Panc1 (cell line): ENCODE results near the gene STEAP3. TPM values are rescaled to one million over a fixed set of nuclear protein-coding genes. Genes with fewer than 3 reads are reported as not detected.

Experiments
- ATAC-seq: fragments of 200-7000 bp; cut with Tn5 transposase; 2 replicates; pipeline ENCODE4 v1.9.1; 2020; ENCODE audit warnings: mild to moderate bottlenecking, moderate library complexity
- BruUV-seq: library from RNA; stranded (reverse); fragments of 400-500 nt; replicated peaks from 2 replicates; lab custom pipeline; 2021; lab: Mats Ljungman, UMichigan
- CTCF ChIA-PET: fragments of 300-600 bp; sonication (Branson Sonifier 250); formaldehyde crosslinking; loops from one replicate; lab custom pipeline; 2022; ENCODE audit warnings: antibody characterized with exemption; lab: Charles Lee
- POLR2A ChIA-PET: fragments of 300-600 bp; sonication (Branson Sonifier 250); formaldehyde crosslinking; loops from one replicate; lab custom pipeline; 2022; ENCODE audit warnings: antibody characterized with exemption; lab: Charles Lee
- DNase-seq: peaks from one replicate; pipeline ENCODE4 v3.0.0-alpha.2; 2010; ENCODE audit warnings: low read depth, low spot score
- H3K27ac ChIP-seq: 2 replicates; pipeline ENCODE4 v1.5.1; 2011; ENCODE audit warnings: mild to moderate bottlenecking, low read length, inconsistent platforms
- H3K27me3 ChIP-seq: fragments of 200-500 bp; sonication (Bioruptor generic); 2 replicates; pipeline ENCODE4 v1.6.0; 2014; ENCODE audit warnings: low read length, inconsistent platforms; ENCODE audit not compliant: control insufficient read depth, insufficient read depth
- H3K36me3 ChIP-seq: fragments of 200-500 bp; sonication (Bioruptor generic); 2 replicates; pipeline ENCODE4 v1.5.1; 2014; ENCODE audit warnings: inconsistent platforms, mild to moderate bottlenecking, low read length, moderate library complexity; ENCODE audit not compliant: control insufficient read depth, insufficient read depth
- H3K4me1 ChIP-seq: 2 replicates; pipeline ENCODE4 v1.5.1; 2011; ENCODE audit warnings: inconsistent platforms, mild to moderate bottlenecking, low read length, moderate library complexity; ENCODE audit not compliant: control insufficient read depth, insufficient read depth
- H3K4me3 ChIP-seq, 2 experiments: 2 replicates each; pipeline ENCODE4 v1.5.1; 2011 to 2012; ENCODE audit warnings: low read depth in 2 of 2, low read length in 2 of 2, mild to moderate bottlenecking in 2 of 2, inconsistent platforms in 1 of 2, moderate library complexity in 1 of 2
- H3K9me3 ChIP-seq: fragments of 200-500 bp; sonication (Bioruptor generic); 2 replicates; pipeline ENCODE4 v1.5.1; 2014; ENCODE audit warnings: low read depth, mild to moderate bottlenecking, inconsistent platforms, low read length, moderate library complexity; ENCODE audit not compliant: control insufficient read depth, insufficient read depth
- POLR2AphosphoS5 ChIP-seq: IDR thresholded peaks from 2 replicates; pipeline ENCODE4 v1.6.1; 2012; ENCODE audit warnings: mild to moderate bottlenecking, low read depth, low read length, moderate library complexity
- REST ChIP-seq, 2 experiments: IDR thresholded peaks; 2 replicates each; pipeline ENCODE4 v1.6.1; 2011 to 2012; ENCODE audit warnings: low read depth in 2 of 2, control low read depth in 1 of 2, low read length in 1 of 2, mild to moderate bottlenecking in 1 of 2, moderate library complexity in 1 of 2; ENCODE audit not compliant: insufficient read depth in 1 of 2
- SIN3A ChIP-seq: IDR thresholded peaks from 2 replicates; pipeline ENCODE4 v1.6.1; 2012; ENCODE audit warnings: low read depth, mild to moderate bottlenecking, low read length, moderate library complexity, borderline replicate concordance; ENCODE audit not compliant: insufficient read depth
- TCF7L2 ChIP-seq: IDR thresholded peaks from 2 replicates; pipeline ENCODE4 v1.6.1; 2011; ENCODE audit warnings: mild to moderate bottlenecking, low read depth, low read length, inconsistent platforms
- in situ Hi-C: cut with HindIII; loops from 2 replicates; pipeline ENCODE4 v1.10.0; 2016; ENCODE audit warnings: low sequenced_read_pairs, low pct_unique_long_range_greater_than_20kb
- intact Hi-C: fragments of 100-400 bp; cut with micrococcal nuclease; formaldehyde crosslinking; loops from one replicate; pipeline ENCODE4 v1.10.0; 2022; ENCODE audit not compliant: unreplicated experiment
- total RNA-seq: library from RNA; stranded (reverse); gene quantifications from one replicate; pipeline ENCODE4 v1.2.1, GENCODE V29; 2021; ENCODE audit not compliant: unreplicated experiment
- TF ChIP-seq, protein P1 (sequence below): fragments of 450-650 bp; IDR thresholded peaks from 2 replicates; pipeline ENCODE4 v1.5.1; 2017; ENCODE audit warnings: mild to moderate bottlenecking

STEAP3 gene
- total RNA-seq, 1 experiment from 2014 or later, result 44.8 TPM

DNA sequence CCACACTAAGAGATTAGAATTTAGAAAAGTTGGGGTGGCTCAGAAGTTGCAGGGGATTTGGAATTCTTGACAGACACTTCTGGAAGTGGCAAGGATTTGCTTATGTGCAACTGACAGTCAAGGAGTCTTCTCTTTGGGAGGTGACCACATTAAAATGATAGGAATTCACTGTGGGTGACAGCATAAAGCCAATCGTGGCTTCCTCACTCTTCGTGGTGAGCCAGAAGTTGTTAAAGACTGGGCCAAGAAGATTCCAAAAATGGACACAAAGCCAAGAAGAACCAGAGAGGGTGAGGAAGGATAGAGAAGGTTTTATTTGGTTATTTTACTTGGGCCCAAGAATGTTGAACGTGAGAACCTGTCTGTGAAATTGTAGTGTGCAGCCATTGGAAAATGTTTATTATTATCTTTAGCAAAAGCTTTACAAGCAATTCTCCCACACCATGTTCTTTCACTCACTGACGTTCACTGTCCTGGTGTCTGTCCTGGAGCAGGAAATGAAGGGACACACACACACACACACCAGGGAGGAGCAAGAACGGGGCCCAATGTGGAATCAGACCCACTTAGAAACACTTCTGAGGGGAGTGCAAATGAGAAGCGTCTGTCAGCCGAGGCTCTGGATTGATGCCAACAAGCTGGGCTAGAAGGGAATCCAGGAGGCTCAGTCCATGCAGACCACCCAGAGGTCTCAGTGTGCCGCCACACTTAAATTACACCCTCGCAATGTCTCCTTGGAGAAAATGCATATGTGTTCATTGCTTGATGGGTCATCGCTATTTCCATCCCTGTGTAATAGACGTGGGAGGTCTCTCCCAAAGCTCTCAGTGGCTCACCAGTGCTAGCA, 37.2 kb downstream of the STEAP3 start:
- ATAC-seq, result no peak

DNA sequence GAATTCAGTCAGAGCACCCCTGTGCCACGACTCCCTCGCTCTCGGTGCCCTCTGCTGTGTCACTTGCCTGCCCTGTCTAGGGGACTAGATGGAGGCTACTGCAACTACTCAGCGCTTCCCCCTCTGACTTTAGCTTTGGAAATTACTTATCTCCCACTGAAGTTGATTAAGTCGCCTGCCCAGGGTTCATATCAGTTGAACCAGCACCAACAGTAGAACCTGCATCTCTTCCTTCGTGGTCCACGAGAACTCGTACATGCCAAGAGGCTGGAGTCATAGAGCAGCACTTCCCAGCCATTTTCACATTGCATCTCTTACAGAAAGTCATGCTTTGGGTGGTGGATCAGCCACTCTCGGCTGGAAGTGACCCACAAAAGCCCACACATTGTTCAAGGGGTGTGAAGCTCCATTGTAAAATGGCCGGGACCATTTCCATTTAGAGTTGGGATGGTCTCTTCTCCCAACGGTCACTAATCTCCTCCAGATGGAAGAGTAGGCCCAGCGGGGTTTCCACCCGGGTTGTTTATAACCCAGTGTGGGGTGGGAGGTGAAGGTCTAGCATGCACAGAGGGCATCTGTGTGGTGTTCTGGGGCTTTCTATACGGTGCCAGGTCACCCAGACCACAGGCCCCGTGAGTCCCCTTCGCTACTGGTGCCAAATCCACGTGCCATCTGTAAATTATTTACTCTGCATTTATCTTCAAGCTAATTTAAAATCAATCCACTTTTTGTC, 38.0 kb downstream of the STEAP3 start:
- no peak overlapping the region for H3K4me3 ChIP-seq
- no peaks in the 10 kb centered on the region for H3K9me3 ChIP-seq
- ChIA-PET CTCF (no interaction called here), POLR2A (no interaction called here)
- intact Hi-C loops, result no loop called here
- H3K27ac ChIP-seq, result no peak overlapping the region
- no peak for TF ChIP-seq SIN3A
- TF ChIP-seq, protein P1, sequence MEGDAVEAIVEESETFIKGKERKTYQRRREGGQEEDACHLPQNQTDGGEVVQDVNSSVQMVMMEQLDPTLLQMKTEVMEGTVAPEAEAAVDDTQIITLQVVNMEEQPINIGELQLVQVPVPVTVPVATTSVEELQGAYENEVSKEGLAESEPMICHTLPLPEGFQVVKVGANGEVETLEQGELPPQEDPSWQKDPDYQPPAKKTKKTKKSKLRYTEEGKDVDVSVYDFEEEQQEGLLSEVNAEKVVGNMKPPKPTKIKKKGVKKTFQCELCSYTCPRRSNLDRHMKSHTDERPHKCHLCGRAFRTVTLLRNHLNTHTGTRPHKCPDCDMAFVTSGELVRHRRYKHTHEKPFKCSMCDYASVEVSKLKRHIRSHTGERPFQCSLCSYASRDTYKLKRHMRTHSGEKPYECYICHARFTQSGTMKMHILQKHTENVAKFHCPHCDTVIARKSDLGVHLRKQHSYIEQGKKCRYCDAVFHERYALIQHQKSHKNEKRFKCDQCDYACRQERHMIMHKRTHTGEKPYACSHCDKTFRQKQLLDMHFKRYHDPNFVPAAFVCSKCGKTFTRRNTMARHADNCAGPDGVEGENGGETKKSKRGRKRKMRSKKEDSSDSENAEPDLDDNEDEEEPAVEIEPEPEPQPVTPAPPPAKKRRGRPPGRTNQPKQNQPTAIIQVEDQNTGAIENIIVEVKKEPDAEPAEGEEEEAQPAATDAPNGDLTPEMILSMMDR, result no peak
- no peak for TF ChIP-seq TCF7L2
- BruUV-seq, result no TSS peak
- no peak for ATAC-seq
- no peaks in the 10 kb centered on the region for H3K27me3 ChIP-seq
- DNase-seq, result no peak
- in situ Hi-C loops, result no loop called here
- H3K36me3 ChIP-seq, result no peaks in the 10 kb centered on the region; the same call in 1 of the 2 replicates
- H3K4me1 ChIP-seq, result peaks cover 14% of the 10 kb centered on the region

More for the DNA sequence above, 37.2 kb downstream of the STEAP3 start:
- peaks cover 22% of the 10 kb centered on the region for H3K4me1 ChIP-seq
- no peak for TF ChIP-seq REST (IDR thresholded peaks at IDR 0.05; ENCODE audit: insufficient read depth in 1 of 2, low read depth in 2 of 2, low read length in 1 of 2)
- TF ChIP-seq, protein P1, result no peak
- no peak for TF ChIP-seq POLR2AphosphoS5
- TF ChIP-seq TCF7L2, result no peak
- TF ChIP-seq SIN3A, result no peak
- intact Hi-C loops, result no loop called here
- ChIA-PET CTCF (no interaction called here), POLR2A (interaction anchor here (0.7 kb wide), 1 partner anchor 16 kb away, joined by 3 read pairs; no protein-coding TSS in a partner anchor)
- no peaks in the 10 kb centered on the region; the same call in 1 of the 2 replicates for H3K36me3 ChIP-seq
- no peaks in the 10 kb centered on the region for H3K27me3 ChIP-seq
- in situ Hi-C loops, result no loop called here
- H3K9me3 ChIP-seq, result no peaks in the 10 kb centered on the region
- DNase-seq, result no peak
- H3K27ac ChIP-seq, result no peak overlapping the region
- H3K4me3 ChIP-seq, result no peak overlapping the region
- BruUV-seq, result no TSS peak
